ENCODE data around the gene HLA-DQA1.

- no peak for TF ChIP-seq CTCF (IDR thresholded peaks at IDR 0.05)
- TF ChIP-seq POLR2A (IDR thresholded peaks at IDR 0.05), result no peak
Measured at GRCh38 chr6:32668226-32668747, 31.1 kb downstream of the HLA-DQA1 start.
